ENCODE data around the gene DRAP1.

DNA sequence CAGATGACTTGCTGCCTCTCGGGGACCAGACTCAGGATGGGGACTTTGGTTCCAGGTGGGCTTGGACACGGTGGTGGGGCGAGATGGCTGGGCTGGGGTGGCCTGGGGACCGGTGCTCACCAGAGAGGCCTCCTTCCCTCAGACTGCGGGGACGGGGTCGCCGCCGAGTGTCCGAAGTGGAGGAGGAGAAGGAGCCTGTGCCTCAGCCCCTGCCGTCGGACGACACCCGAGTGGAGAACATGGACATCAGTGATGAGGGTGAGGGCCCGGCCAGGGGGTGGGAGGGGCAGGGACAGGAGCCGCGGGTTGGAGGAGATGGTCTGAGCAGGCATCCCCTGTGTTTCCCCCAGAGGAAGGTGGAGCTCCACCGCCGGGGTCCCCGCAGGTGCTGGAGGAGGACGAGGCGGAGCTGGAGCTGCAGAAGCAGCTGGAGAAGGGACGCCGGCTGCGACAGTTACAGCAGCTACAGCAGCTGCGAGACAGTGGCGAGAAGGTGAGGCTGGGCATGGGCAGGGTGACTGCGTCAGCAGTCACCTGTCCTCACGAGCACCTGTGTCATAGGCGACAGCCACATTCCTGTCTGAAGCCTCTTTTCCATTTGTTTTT, 48.2 kb downstream of the DRAP1 start:
- TF ChIP-seq CTCF (conservative IDR thresholded peaks at IDR 0.05; ENCODE audit: low read length) (no peak), EZH2phosphoT487 (IDR thresholded peaks at IDR 0.05; ENCODE audit: borderline replicate concordance, low read depth, low read length) (no peak)

All from OCI-LY7 (cell line).